Keratinocyte (primary cell): ENCODE data around the gene ARL13B.

Experiments used
- CTCF ChIP-seq, 3 experiments: IDR thresholded peaks in 1 of 3; conservative IDR thresholded peaks in 1 of 3; optimal IDR thresholded peaks in 1 of 3; 2 replicates in 2 of 3; 3 replicates in 1 of 3; pipeline versions ENCODE3 to v1.5.1; 2011; ENCODE audit warnings: low read length in 3 of 3, mild to moderate bottlenecking in 3 of 3, moderate library complexity in 2 of 3, control low read depth in 1 of 3, inconsistent platforms in 1 of 3; ENCODE audit not compliant: insufficient read depth in 2 of 3; ENCODE audit errors: extremely low read depth in 1 of 3
- EZH2 ChIP-seq: IDR thresholded peaks from one replicate; pipeline ENCODE4 v1.6.1; 2012; ENCODE audit warnings: inconsistent platforms, mild to moderate bottlenecking, low read length, moderate library complexity

GRCh38 chr3:93931597-93932229 is 48.2 kb upstream of the ARL13B start:
- TF ChIP-seq CTCF (optimal IDR thresholded peaks at IDR 0.05 in 1 of 3, IDR thresholded peaks at IDR 0.05 in 1 of 3, conservative IDR thresholded peaks at IDR 0.05 in 1 of 3; ENCODE audit: extremely low read depth in 1 of 3, insufficient read depth in 2 of 3, low read length in 3 of 3) (no peak), EZH2 (no peak)
